ENCODE data around the gene NTMT2.
"Not testable (repeated sequence)": the region's sequence is repeated elsewhere in the genome, so short reads cannot be mapped to it uniquely, and the experiment has no call there.

Gene NTMT2

DNA sequence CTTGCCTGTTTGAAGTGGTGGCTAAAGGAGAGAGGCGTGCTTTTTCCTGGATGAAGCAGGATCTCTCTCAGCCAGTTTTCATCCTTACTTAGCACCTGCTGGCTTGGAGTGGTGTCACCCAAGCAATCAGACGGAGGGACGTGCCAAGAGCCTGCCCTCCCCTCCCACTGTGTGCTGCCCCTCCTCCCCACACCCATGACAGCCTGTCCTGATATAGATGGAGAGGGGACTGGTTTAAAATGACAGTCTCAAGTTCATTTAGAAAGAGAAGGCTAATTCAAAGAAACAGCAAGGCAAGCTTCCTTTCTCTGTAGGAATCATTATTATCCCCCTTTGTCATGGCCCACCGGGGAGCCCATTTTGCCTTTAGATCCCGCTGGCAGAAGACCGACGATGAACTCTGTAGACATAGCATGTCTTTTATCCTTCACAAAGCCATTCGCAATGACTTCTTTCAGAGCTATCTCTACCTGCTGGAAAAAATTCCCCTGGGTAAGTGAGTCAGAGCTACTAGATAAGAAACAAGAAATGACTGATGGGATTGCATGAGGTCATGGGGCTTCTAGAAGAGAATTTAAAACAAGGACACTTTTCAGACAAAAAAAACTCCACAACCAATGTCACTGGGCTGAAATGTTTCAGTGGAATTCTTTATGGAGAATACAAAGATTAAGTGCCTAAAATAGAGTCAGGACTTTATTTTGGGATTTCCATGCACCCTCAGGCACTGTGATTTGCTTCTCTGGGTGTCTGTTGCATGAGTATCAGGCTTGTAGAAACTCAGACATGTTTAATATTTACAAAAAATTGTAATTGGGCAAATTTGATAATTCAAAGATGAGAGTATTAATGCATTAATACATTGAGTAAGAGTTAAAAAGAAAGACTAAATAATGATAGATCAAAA, at the start of gene NTMT2:
NTMT2 (plus strand) TSS at position 190 of the 907 bp plus-strand sequence; CDS start at position 339, 149 bp downstream.
- DNase-seq (ENCODE audit: low spot score) = no peak

- no peak for DNase-seq (ENCODE audit: low spot score)
Measured at GRCh38 chr1:170095976-170096748, 49.6 kb upstream of the NTMT2 start.

DNA sequence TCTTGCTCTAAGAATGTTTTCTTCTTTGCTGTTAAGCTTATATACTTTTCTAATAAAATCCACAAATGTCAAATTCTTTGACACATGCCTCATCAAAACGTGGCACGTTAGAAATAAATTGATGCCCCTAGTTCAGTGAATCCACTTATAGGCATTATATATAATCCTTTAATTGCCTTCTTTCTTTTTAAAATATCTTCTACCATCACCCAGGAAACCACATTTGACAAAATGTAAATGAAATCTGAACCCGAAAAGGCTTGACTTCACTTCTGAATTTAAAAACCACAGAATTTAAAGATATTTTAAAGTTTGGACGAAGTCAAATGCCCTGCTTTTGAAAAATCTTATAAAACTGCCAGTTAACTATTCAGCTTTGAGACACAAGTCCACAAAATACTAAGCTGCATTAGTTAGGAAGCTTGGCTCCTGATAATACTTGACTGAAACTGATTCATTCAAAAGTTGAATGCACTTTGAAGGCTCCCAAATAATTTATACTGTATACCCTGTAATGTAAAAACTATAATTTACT, 48.9 kb upstream of the NTMT2 start:
- no peak for DNase-seq (ENCODE audit: low spot score)

DNA sequence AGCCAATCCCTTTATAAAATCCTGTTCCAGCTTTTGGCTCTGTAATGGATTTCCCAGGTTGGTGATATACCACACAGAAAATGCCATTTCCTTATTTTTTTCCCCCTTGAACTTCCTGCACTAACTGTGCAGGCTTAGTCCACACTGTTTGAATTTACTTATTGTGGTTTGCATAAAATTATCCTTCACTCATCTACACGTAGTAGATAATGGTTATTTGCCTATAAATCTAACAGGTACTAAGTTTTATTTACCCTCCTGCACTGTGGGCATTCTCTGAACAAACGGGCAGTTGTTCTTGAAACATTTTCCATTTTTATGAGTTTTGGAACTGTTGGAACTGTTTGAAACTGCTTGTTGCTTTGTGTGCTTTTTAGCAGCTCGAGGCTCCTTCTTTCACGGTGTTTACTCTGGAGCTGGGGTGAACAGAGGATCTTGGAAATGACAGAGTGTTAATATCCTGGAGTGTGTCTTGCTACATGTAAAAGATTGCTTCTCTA, 48.3 kb upstream of the NTMT2 start:
- no peak for DNase-seq (ENCODE audit: low spot score)

- DNase-seq (ENCODE audit: low spot score) = not testable (repeated sequence)
Measured at GRCh38 chr1:170113140-170113539, 32.6 kb upstream of the NTMT2 start.

DNA sequence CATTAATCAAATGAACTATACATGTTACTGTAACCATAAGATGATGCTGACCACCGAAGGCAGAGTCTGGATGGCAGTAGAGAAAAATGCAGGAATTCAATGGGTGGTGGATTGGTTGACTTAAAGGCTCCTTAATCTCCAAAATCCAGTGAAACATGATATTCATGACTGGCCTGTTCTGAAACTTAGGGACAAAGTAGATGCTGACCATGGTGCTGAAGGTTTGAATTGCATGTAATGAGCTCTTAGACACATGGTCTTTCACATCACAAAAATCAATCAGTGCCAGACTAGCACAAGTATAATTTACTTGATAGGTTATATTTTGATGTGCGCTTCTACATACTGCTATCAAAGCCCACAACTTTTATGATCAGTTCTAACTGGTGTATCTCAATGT, 30.9 kb upstream of the NTMT2 start:
- no peak for DNase-seq (ENCODE audit: low spot score)

DNA sequence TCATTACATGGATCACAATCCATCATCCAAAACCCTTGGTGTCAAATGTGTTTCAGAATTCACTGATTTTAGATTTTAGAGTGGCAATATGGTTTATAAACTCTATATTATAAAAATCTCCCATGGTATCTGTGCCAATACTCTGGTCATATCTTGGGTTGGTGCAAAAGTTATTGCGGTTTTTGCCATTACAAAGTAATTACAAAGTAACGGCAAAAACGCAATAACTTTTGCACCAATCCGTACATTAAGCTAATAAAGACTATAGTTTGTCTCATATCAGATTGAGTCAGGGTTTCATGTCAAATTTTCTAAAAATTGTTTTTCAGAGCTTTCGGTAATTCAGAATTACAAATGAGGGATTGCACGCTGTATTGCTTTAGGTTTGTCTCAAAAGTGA, 23.4 kb upstream of the NTMT2 start:
- no peak for DNase-seq (ENCODE audit: low spot score)

DNA sequence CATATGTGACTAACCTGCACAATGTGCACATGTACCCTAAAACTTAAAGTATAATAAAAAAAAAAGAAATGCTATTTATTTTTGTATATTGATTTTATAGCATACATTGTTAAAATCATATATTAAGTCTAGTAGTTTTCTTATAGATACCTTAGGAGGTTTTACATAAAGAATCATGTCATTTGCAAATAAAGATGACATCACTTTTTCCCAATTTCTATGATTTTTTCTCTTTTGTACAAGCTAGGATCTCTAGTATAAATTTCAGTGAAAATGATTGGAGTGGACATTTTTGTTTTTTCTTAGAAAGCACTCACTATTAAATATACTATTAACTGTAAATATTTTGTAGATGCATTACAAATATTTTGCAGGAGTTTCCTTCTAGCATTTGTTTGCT, 20.5 kb upstream of the NTMT2 start:
- no peak for DNase-seq (ENCODE audit: low spot score)

DNA sequence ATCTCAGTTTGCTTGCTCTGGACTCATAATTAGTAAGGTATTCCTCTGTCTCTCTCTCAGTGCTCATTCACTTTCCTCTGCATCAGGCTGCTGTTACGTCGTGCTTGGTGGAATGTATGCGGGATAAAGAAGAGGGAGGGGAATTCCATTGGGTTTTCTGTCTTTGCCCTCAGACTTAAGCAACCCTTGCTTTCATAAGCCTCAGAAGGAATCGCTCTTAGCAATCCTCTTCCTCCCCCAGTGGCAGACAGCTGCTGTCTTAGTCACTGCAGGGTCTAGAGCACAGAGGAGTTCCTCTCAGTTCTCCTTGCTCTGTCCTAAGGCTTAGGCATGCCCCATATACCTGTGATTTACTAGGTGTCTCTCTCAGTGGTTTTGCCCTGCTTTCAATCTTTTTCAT, 19.1 kb upstream of the NTMT2 start:
- DNase-seq (ENCODE audit: low spot score) = no peak

DNA sequence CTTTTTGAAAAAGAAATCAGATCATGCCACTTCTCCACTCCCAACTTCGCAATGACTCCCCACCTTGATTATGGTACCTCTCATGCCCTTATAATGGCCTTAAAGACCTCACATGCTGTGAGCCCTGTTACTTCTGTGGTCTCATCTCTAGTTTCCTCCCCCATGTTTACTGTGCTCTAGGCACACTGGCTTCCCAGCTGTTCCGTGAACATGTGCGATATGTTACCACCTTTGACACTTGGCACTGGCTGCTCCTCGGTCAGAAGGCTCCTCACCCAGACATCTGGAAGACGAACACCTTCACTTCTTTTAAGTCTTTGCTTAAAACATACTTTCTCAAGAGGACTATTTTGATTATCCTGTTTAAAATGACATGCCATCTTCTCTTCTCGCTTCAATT, 14.3 kb upstream of the NTMT2 start:
- DNase-seq (ENCODE audit: low spot score) = no peak

DNA sequence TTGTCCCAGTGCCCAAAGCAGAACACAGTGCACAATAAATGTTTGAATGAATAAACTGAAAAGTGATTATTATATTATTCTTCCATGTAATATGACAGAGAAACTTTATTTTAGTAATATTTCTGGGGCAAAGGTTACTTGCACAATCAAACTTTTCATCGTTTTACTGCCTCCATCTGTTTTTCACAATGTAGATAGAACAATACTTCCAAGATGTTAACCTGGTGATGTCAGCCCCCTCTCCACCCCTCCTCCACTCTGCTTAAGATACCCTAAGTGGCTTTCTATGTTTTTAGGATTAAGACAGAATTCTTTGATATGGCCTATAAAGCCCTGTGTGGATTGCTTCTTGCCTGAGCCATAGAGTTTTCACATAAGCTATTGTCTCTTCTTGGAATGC, 13.8 kb upstream of the NTMT2 start:
- no peak for DNase-seq (ENCODE audit: low spot score)

DNA sequence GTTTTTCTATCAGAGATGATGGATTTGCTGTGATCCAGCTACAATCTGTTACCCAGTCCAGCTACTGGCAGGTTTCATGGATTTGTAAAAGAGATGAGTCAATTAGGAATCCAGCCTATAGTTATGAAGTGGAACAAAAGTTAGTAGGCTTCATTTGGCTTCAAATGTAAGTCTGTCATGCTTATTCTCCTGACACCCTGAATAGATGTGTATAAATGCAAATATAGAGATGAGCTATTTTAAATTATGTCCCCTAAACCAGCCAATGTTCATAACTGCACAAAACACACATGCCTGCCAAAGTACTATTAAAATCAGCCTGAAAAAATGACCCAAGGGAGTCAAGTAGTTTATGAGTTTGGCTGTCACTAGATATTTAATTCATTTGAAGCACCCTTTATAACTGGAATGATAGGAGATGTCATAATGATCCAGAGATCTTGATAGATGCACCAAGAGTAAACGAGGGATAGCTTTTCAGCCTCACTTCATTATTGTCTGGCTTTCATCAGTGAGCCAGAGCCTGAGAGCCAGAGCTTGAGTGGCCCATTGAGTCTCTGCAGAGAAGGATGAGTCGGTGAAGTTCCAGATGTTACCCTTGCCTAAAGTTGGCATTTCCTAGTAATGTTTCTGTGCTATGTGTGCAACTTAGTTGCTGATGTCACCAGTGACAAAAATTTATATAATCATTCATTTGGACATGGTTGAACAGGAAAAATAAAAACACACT, 11.8 kb upstream of the NTMT2 start:
- DNase-seq (ENCODE audit: low spot score) = no peak

DNA sequence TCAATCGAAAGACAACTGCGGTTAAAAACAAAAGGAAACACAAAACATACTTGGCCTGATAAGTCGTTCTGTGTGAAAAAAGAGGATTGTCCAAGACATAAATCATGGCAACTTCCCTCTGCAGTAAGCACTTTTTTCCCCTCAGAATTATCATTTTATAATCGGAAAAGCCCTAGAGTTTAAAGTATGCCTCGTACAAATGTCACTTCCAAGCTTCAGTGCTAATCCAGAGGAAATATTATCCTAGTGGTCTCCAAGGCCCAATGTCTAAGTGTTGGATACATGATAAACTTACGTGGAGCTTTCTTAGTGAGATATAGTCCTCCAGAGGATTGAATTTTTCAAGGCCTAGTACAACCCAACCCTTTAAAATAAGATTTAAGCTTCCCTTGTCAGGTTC, 11.2 kb upstream of the NTMT2 start:
- no peak for DNase-seq (ENCODE audit: low spot score)

DNA sequence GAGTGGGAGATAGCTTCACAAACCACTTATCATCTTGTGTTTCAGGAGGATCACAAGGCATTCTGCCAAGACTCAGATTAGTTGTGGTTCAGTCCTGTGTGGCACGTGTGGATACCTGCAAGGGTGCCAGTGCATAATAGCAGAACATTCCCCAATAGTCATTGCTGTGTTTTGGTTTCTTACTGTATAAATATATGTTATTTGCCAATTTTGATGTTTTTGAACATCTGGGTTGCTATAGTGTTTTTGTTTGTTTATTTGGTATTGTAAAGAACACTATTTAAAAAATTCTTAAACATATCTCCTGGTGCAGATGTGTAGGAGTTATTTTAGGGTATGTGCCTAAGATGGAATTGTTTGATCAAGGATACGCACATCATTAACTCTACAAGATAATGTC, 5.4 kb upstream of the NTMT2 start:
- no peak for DNase-seq (ENCODE audit: low spot score)

GRCh38 chr1:170145061-170145460, 698 bp upstream of the NTMT2 start:
- DNase-seq (ENCODE audit: low spot score) = no peak

DNA sequence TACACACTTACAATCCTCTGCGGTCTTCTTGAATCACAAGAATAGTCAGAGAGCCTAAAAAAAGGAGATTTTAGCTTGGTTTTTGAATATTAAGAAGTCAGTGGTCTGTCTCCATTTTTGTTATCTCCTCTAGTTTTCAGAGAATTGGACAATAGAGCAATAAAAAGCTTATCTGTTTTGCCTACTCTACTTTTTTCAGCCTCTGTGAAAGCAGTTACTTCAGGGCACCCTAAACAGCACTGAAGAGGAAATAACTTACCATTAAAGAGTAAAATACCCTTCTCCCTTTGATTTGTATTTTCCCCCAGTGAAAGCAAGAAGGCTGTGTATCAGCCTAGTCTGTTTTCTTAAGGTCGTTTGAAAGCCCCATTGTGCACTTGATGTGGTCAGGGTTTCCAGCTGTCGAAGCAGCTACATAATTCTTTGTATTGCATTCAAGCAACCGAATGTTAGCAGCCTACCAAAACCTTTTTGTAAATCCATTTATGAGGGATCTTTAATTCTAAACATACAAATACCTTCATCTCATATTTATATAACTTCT, 1.0 kb downstream of the NTMT2 start:
- DNase-seq (ENCODE audit: low spot score) = no peak

DNA sequence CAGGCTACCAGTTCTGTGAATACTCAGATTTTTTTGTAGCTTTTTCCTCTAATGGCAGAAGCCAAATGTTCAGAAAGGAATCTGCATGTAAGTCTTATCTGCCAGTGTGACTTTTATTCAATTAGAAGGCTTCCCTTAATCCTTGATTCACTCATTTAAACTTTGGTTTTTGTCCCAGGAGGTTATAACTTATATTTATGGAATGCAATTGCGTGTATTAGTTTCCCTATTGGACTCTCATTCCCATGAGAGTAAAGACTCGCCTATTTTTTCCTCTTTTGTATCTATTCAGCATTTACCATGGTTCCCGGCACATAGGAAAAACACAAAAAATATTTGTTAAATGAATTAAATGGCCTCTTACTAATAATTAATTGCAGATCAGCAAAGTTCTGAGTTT, 3.5 kb downstream of the NTMT2 start:
- DNase-seq (ENCODE audit: low spot score) = no peak

GRCh38 chr1:170150016-170150415, 4.3 kb downstream of the NTMT2 start:
- no peak for DNase-seq (ENCODE audit: low spot score)

- DNase-seq (ENCODE audit: low spot score) = no peak
Measured at GRCh38 chr1:170150921-170151320, 5.2 kb downstream of the NTMT2 start.

GRCh38 chr1:170153417-170153816, 7.7 kb downstream of the NTMT2 start:
- DNase-seq (ENCODE audit: low spot score) = no peak

DNA sequence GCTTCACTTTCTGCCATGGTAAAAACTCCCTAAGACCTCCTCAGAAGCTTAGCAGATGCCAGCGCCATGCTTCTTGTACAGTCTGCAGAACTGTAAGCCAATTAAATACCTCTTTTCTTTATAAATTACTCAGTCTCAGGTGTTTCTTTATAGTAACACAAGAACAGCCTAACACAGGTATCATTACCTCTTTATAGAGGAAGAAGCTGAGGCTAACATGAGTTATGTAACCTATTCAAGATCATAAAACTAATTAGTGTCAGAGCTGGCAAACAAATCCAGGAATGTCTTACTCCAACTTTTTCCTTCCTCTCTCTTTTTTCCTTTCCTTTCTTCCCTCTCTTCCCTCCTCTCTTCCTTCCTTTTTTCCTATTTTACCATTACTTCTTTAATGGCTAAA, 9.3 kb downstream of the NTMT2 start:
- DNase-seq (ENCODE audit: low spot score) = no peak

DNA sequence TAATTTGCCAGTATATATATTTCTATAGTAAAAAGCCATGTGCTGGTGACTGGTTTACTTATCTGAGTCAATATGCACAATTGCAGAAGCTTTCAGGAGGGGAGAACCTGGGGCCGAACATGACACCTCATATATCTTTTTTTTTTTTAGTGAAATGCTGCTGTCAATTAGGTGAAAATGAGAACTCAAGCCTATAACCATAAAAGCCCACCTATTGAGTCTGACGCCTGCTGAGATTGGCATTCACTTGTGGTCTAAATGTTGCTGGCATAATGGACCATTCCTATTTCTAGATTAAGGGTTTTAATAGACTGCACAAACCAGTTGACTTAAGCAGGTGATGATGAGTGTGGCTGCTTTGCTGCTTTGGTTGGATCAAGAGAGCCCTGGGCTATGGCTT, 10.8 kb downstream of the NTMT2 start:
- no peak for DNase-seq (ENCODE audit: low spot score)
